ENCODE results near the gene ADAM15.

The ADAM15 gene

DNA sequence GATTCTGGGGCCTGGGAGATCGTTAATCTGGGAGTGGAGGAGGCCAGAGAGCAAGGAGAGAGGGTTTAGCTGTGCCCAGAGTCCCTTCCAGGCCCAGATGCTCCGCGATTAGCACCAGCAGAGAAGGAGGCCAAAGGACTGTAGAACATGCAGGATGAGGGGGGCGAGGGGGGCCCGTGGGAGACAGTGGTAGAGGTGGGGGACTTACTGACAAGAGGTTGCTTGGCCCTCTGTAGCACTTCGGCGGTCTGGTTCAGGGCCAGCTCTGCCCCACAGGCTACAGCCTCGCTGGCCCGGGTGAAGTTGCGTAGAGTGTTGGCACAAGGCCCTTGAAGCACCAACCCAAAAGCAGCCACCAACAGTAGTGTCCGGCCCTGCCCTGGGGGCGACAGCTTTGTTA, 18.2 kb upstream of the ADAM15 start:
- no peak for DNase-seq

DNA sequence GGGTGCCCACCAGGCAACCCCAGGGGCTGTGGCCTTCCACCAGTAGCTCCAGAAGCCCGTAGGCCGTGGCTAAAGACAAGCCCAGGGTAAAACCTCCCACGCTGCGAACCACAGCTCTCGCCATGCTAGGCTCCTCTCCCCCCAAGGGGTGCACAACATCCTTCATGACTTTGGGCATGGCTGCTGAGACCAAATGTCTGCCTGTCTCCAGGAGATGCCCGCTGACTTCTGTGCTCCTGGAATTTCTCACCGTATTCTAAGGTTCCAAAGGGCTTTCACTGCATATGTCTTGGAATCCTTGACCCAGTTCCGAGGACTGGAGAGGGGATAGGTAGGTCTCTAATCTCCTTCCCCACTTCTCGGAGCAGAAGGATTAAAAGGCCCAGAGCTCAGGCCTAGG, 17.6 kb upstream of the ADAM15 start, which contains the start of the genes DCST1 and DCST2:
DCST1 (plus strand) TSS at position 301 of the 400 bp plus-strand sequence. CDS start 213 bp downstream, outside the sequence.
DCST2 (minus strand) TSS at position 258 of the 400 bp plus-strand sequence; CDS start at position 178, 80 bp downstream.
- no peak for DNase-seq

DNA sequence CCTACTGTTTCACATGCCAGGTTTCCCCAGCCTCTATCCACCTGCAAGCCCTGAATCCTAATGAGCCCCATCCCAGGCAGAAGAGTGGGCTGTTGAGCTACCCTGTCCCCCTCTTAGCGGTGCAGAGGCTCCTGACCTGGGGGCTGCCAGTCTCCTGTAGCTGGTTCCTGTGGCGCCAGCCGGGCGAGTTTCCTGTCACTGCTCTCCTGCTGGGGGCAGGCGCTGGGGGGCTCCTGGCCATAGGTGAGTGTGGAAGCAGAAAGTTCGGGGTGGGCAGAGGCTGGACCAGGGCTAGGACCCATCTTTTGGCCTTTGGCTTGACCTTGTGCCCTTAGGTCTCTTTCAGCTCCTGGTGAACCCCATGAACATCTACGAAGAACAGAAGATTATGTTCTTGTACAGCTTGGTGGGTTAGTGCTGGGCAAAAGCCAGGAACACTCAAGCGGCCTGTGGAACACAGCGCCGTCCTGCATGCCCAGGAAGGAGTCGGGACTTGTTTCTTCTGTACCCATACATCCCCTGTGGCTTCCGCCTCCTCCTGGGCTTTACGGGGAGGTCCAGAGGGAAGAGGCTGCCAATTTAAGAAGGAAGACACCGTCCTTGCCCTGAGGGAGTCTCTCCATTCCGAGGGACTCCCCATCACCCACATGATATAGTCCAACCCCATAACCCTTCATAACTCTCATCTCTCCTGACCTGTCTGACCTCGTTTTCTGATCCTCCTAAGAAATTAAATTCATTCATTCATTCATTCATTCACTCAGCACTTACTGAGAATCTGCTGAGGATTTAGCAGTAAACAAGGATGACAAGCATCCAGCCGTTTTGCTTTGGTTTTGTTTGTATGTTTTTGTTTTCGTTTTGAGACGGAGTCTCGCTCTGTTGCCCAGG, 16.6 kb upstream of the ADAM15 start:
- no peak for DNase-seq

DNA sequence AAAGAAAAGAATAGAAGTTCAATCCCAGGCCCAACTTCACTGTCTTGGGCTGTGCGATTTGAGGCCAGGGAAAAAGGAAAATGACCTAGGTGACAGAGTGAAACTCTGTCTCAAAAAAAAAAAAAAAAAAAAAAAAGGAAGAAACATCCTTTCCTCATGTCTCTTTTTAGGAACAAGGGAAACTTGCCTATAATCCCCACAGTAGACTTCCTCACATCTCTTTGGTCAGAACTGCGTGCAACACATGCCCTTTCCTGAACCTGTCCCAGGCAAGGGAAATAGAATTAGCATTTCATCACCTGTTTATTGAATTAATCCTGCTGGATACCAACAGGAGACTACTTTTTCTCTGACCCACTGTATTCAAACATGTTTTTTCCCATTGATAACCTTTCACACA, 15.2 kb upstream of the ADAM15 start:
- no peak for DNase-seq

DNA sequence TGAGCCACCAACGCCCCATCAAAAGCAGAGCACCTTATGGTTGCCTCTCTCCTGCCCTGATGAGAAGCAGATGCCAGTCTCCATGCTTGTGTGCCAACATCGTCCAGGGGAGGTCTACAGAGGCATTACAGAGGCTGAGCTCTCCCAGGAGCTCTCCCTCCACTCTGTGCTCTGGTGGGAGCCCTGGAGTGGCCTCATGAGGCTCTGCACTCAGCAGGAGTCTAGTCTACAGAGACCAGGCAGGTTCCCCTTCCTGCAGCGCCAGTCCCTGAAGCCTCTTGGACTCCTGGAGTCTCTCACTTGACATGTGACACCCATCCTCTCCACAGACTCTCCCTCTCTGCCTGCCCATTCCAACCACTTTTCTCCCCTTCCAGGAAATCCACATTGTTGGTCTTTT, 14.1 kb upstream of the ADAM15 start:
- DNase-seq, result no peak

DNA sequence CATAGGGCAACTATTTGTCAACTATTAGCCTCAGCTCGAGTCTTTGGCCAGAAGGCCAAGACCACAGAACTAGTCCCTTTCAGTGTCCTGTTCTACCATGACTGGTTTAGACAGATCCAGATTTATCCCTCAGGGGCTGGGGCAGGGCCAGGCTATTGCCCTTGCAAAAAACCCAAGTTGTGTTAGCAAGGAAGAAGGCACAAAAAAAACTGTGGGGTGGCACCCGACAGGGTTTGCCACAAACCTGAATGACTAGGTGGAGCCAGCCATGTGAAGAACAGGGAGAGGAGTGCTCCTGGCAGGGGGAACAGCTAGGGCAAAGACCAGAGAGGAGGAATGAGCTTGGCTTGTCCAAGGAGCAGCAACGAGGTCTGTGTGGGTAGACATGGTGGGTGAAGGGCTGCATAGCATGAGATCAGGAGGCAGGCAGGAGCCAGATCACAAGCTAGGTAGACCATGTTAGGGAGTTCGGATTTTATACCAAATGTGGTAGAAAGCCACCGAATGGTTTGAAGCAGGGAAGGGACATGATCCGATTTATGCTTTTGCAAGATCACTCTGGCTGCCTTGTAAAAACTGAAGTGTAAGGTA, 13.2 kb upstream of the ADAM15 start:
- no peak for DNase-seq

DNA sequence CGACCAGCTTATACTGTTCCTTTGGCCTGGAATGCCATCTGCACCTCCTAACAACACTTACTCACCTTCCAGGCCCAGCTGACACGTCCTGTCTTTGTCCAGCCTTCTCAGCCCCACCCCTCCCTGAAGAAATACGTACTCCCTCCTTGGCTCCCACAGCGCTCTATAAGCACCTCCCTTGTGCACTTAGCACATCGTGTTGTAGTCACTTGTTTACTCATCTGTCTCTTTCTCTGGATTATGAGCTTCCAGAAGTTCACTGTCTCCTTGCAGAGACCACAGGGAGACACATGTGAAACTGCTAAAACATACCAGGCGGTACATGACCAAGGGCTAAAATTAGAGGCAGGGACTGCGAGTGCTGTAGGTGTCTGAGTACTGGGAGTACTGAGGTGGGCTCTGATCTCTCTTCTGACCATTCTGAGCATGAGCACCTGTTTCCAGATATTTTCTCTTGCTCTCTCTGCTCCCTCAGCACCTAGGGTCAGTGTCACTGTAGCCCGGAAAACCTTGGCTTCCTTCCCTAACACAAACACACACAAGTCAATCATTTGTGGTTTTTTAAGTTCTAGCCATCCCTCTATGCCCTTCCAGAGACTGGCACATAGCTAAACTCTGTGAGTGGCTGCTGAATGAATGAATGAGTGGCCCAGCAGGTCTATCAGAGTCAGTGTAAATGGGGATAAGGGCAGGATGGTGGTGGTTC, 12.4 kb upstream of the ADAM15 start:
- DNase-seq, result no peak

DNA sequence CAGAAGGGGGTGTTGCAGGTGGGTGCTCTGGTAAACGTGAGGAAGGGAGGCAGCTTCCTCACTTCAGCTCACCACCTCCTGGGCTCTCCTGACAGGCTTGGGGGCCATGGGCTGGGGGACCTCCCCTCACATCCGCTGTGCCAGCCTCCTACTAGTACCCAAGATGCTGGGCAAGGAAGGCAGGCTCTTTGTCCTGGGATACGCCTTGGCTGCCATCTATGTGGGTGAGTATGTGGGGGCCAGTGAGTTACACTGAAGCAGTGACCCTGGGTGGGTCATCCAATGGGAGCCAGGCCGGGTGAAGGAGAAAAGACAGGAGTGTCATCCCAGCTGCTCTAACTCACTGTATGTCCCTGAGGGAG, 11.8 kb upstream of the ADAM15 start:
- DNase-seq, result no peak

DNA sequence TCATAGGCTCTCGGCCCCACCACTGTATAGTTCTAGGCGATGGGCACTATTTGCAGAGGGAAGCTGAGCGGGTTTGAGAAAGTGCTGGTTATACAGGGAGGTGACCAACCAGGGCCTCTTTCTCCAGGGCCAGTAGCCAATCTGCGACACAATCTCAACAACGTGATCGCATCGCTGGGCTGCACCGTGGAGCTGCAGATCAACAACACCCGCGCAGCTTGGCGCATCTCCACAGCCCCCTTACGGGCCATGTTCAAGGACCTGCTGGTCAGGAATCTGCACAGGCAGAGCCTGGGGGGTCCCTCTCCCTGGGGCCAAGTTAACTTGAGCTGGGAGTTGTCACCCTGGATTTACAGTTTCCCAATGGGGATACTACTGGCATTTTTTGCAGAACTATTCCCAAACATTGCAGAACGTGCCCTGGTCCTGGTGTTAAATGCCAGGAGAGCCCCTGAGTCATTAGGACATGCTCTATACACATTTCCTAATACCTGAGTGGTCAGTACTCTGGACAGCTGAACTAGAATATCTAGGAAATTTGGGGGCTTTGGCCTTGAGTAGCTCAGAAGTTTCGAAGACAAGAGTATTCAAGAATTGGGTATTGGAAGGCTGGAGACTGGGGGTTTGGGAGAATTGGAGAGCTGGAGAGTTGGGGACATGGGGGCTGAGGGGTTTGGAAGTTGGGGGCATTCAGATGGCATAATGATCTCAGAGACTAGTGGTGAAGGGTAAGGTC, 10.6 kb upstream of the ADAM15 start:
- no peak for DNase-seq

DNA sequence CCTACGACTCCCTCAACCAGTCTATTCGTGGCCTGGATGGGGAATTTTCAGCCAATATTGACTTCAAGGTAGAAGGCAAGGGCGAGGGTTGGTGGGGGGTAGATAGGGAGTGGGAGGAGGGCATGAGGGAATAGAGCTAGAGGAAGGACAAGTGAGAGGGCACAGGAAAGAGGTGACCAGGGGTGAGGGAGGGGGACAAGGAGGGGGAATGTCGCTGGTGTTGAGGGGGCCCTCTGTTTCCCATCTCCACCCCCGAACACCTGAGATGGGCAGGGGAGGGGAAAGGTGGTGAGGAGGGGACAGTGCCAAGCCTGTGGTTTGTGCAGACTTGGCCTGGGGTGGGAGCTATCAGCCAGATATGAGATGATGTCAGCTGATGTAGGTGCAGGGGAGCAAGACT, 8.3 kb upstream of the ADAM15 start:
- DNase-seq, result no peak

DNA sequence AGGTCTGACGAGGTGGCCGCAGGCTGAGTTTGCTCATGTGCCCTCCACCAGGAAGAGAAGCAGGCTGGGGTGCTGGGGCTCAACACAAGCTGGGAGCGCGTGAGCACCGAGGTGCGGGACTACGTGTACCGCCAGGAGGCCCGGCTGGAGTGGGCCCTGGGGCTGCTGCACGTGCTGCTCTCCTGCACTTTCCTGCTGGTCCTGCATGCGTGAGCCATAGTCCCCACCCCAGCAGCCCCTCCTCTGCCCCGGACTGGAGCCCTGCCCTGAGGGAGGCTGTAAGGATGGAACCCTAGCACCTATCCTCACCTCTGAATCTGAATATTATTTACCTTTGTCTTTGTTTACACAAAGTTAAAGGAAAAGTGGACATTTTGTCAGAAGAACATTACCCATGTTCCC, 7.8 kb upstream of the ADAM15 start:
- DNase-seq, result no peak

DNA sequence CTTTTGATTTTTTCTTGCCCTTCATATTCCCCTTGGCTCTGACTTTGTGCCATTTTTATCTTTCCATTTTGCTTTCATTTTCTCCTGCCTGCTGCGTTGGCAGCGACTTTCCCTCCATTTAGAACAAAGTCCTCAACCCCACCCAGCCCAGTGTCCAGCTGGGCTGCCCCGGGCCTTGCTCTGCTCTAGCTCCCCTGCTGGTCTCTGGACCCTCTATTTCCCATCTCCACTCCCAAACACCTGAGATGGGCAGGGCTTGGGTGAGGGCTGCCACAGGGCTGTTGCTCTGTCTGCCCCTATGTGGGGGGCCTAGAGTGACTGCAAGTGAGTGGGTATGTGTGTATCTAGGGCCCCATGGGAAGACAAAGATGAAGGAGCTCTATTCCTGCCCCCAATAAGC, 7.3 kb upstream of the ADAM15 start:
- DNase-seq, result no peak

DNA sequence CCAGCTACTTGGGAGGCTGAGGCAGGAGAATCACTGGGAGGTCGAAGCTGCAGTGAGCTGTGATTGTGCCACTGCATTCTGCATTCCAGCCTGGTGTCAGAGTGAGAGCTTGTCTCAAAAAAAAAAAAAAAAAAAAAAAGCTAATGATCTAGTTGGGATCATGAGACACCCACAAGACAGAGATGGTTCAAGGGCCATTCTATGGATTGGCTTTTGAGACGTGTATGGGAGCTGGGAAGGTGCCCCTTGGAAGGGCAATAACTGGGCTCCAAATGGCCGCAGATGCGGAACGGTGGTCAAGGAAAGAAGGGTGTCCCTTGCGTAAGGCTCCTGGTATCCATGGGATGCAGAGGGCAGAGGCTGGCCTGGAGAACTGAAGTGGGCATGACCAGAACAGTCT, 6.8 kb upstream of the ADAM15 start:
- no peak for DNase-seq

DNA sequence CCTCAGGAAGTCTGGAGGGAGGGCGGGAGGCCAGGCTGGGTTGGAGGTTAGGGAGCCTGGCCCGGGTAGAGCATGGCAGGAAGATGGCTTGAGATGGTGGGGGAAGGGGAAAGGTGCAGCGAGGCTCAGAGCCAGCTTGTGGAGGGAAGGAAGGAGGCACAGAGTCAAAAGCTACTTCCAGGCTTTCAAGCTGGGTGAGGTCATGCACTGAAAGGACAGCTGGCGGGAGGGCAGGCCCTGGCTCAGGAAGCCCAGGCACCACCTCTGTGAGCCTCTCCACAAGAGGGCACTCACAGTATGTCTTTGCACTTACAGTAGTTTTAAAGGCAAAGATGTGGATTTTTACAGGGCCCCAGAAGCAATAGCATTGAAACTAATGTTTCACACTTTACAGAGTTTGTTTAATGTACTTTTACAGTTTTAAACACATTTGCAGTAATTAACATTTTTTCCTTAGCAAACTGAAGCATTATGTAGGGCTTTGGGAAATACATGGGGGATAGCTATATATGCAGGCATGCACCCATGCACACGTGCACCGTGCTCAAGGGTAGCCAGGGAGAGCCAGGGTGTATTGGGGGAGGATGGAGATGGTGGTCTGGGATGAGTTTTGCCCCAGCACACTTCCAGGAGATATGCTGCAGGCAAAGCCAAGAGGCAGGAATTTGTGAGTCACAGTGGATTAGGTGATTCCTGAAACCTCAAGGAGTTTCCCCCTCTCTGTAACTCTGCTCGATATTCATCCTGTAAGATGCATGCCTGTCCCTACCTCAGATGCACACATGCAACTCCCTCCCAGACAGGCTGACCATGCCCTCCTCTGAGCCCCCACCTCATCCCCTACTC, 6.1 kb upstream of the ADAM15 start:
- peak; percentile 59 for DNase-seq

DNA sequence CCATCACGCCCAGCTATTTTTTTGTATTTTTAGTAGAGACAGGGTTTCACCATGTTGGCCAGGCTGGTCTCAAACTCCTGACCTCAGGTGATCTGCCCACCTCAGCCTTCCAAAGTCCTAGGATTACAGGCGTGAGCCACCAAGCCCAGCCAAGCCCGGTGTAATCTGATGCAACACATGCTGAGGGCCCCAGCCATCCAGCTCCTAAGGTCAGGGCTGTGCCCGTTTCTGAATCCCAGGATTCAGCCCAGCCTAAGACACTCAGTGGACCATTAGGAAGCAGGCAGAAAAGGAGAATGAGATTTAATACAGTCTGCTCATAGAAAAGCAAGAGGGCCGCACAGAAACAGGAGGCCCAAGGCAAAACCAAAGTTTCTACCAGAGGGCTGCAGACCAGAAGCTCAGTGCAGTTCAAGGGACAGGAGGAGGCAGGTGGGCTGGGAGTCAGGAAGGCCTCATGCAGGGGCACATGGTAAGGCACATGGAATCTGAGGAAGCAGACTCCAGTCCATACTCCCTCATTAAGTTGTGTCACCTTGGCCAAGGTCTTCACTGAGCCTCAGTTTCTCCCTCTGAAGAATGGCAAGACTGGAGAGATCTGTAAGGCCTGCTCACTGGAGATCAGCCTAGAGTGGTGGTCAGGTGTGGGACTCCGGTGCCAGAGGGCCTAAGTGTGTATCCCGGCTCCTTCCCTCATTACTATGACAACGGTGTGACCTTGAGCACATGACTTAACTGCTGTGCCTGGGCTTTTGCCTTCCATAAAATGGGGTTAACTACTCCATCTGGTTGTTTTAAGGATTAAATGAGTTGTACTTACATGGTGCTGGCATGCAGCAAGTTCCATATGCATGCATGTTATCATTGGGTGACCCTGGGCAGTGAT, 2.4 kb upstream of the ADAM15 start:
- DNase-seq, result no peak

DNA sequence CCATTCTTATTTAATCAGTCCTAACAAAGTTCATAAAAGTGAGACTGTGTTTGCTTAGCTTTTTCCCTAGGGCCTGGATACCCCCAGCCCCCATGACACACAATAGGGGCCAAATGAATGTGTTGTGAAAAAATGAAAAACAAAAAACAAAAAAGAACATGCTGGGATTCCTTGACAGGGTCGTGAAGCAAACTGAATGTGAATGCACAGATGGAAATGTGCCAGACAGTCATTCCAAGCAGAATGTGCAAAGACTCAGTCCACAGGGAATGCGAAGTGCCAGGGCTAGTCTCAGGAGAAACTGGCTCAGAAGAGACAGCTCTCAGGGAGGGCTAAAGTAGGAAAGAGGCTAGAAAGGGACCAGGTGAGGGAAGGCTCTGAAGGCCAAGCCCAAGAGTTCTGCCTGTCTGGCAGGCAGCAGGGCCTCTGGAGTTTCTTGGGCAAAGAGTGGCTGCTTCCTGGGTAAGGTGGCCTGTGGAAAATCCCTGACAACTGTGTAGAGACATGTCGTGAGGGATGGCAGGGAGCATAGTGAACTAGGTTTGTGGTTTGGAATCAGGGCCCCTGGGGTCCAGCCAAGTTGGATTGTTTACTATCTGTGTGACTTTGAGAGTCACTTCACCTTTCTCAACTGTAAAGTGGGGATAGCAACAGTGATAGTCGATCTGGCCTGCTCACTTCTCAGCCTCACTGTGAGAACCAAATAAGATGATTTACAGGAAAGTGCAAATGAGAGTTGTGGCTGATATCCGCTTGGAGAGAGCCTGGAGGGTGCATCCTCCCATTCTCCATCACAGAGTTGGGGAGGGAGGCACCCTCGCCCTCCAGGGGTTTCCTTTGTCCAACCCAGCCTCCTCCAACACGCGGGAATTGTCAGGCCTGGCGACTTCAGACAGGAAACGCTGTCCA, 1.2 kb upstream of the ADAM15 start:
- DNase-seq, result no peak

DNA sequence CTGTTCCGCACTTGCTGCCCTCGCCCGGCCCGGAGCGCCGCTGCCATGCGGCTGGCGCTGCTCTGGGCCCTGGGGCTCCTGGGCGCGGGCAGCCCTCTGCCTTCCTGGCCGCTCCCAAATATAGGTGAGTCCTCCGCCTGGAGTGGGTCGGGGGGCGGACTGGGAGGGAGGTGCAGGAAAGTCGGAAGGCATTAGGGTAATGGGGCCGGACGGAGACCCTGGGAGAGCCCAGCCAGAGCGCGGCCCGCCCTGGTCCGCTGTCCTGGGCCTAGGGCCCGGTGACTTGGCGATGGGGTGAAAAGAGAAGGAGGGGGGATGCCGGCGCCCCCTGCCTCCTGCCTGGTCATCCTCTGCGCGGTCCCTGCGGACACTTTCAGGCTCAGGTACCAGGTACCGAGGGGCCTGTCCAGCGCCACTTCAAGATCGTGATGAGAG, 243 bp downstream of the ADAM15 start:
- no peak for DNase-seq

DNA sequence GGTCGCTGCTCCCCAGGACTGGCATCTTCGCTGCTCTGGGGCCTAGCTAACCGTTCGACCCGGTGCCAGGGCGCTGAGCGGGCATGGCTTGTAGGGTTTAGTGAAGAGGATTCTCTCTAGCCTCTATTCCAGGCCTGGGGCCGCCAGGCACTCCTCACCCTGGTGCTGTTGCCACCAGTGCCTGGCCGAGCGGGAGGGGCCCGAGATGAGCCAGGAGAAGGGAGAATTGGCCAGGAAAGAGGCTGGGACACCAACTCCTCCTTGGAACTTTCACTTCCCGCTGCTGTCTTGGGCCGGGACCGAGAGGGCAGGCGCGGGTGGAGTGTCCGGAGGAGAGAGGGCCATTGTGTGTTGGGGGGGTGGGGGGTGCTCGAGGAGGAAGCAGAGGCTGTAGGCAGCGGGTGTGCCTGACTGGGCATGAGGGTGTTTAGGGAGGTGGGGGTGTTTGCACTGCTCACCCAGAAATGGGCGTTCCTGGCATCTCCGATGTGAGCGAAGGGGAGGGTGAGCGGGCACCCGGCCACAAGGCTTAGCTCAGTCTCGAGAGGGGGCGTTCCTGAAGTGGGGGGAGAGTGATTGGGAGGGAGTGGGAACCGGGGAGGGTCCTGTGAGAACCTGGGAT, 772 bp downstream of the ADAM15 start:
- peak; percentile 30 for DNase-seq
